Hepatocyte (in vitro differentiated cells): ENCODE results near the gene VGLL4.

Experiments
- EZH2 ChIP-seq: fragments of 200-600 bp; sonication (generic); IDR thresholded peaks from 2 replicates; pipeline ENCODE4 v1.6.1; 2016; ENCODE audit warnings: antibody characterized with exemption, mild to moderate bottlenecking, borderline replicate concordance
- TF ChIP-seq, protein P1 (sequence below): fragments of 200-600 bp; sonication (generic); IDR thresholded peaks from 2 replicates; pipeline ENCODE4 v1.5.1; 2016; ENCODE audit warnings: antibody characterized with exemption, mild to moderate bottlenecking; ENCODE audit not compliant: poor library complexity

DNA sequence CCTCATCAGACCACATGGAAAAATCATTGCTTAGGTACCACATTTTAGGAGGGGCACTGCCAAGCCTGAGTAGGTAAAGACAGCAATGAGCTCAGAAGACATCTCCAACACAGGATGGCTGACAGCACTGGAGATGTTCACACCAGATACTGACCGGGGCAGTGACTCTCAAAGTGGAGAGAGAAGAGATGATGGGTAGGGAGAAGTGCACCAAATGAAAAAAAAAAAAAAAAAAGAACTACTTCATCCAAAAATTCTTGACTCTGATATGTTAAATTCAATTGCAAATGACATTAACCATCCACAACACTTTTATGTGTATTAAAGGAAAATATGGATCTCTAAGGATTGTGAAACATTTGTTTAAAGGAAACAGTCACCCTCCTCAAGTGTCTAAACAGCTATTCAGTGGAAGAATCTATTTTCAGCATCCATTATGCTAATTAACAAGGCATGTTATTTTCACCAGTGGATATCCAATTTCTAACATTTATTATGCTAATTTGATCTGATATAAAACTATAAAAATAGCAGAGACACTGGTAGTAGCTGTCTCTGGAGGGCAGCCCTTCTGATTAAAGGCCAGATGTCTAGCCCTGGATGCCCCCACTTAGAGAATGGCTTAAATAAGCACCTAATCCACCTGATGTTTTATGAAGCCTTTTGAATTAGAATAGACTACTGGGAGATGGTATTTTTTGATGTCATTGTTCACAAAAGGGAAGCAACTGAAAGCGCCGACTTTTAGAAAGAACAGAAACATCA lies 48.2 kb upstream of the VGLL4 start:
- no peak for TF ChIP-seq EZH2
- TF ChIP-seq, protein P1, sequence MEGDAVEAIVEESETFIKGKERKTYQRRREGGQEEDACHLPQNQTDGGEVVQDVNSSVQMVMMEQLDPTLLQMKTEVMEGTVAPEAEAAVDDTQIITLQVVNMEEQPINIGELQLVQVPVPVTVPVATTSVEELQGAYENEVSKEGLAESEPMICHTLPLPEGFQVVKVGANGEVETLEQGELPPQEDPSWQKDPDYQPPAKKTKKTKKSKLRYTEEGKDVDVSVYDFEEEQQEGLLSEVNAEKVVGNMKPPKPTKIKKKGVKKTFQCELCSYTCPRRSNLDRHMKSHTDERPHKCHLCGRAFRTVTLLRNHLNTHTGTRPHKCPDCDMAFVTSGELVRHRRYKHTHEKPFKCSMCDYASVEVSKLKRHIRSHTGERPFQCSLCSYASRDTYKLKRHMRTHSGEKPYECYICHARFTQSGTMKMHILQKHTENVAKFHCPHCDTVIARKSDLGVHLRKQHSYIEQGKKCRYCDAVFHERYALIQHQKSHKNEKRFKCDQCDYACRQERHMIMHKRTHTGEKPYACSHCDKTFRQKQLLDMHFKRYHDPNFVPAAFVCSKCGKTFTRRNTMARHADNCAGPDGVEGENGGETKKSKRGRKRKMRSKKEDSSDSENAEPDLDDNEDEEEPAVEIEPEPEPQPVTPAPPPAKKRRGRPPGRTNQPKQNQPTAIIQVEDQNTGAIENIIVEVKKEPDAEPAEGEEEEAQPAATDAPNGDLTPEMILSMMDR = no peak
